Skin epidermis (tissue), 12 donors: ENCODE results near the gene CCBE1.
"Not testable (repeated sequence)": the region's sequence is repeated elsewhere in the genome, so short reads cannot be mapped to it uniquely, and the experiment has no call there.

Experiments
- H3K27ac ChIP-seq, 21 experiments: fragments of 200-600 bp; sonication (generic) in 11 of 21; one replicate each; pipeline ENCODE4 v1.5.0; 2020; ENCODE audit warnings: mild to moderate bottlenecking in 3 of 21, inconsistent platforms in 2 of 21, moderate library complexity in 2 of 21
- H3K4me3 ChIP-seq, 7 experiments: fragments of 200-600 bp; sonication (generic) in 2 of 7; one replicate each; pipeline ENCODE4 v1.5.0; 2020; ENCODE audit warnings: inconsistent platforms in 2 of 7, mild to moderate bottlenecking in 2 of 7, moderate library complexity in 1 of 7

Gene CCBE1

DNA sequence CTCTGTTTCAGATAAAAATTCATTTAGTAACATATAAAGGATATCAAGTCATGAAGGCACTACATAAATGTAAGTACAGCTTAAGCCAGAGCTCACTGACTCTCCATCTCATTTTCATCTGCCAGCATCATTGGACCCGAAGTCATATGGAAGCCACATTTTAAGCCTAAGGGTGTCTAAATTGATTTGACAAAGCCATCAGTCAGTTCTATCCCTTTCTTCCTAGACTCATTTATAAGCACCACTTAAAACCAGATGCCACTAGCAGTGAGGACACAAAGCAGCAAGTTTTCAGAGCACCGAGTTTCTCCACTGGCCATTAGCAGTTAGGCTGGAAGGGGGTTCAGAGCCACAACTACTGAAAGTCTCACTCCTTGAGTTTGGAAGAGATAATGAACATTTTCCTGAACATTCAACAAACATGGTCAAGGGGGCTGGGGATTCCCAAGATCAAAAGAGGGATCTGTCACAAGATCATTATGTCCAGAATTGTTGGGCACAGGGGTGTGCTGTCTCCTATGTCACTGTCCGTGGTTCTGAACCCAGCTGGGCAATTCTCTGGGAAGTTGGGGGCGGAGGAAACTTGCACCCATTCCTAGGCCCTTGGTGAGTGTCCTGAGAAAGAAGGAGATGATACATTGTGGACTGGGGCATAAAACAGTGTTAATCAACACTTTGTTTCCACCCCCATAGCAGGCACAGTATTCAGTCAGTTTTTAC, 179.6 kb downstream of the CCBE1 start:
- no peak overlapping the region for H3K27ac ChIP-seq

DNA sequence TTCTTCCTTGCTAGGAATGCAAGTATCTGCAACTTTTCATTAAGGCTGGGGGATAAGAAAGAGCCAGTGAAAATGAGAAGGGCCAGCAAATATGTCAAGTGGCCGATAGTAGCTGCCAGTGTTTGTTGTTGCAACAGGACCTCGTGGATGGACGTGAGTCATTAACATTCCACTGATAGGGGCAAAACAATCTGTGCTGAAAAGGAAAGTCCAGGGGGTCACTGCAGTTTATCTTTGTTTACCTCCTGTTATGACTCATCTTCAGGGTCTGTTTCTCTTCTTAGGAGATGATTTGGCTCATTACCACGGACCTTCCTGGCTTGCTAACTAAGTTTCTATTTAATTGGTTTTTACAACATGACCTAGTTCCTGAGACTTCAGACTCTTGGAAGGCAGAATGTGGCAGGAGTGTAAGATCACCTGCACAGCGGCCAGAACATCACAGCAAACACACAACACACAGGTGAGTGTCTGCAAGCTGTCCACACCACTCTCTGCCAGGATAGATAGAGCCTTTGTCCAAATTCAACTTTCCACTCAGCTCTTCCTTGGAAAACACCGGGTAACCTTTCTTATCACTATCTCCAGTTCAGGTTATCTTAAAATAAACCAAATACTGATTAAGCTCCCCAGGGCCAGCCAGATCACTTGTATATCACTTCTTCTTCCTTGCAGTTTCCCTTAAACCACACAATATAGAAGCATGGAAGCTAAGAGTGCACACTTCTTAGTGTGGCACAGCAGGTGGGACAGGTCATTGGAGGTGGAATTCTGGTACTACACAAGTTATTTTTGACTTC, 180.7 kb downstream of the CCBE1 start:
- H3K27ac ChIP-seq: no peak overlapping the region

More for the DNA sequence above, 179.6 kb downstream of the CCBE1 start:
- H3K4me3 ChIP-seq: no peak overlapping the region

DNA sequence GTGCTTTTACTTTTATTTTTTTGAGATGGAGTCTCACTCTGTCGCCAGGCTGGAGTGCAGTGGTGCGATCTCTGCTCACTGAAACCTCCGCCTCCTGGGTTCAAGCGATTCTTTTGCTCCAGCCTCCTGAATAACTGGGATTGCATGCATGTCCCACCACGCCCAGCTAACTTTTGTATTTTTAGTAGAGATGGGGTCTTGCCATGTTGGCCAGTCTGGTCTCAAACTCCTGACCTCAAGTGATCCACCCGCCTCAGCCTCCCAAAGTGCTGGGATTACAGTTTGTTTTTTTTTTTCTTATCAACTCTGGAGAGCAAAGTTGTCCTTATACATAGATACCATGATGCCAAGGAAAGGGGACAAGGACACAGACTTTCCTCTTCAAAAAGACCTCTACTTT, 181.3 kb downstream of the CCBE1 start:
- H3K4me3 ChIP-seq, H3K27ac ChIP-seq: not testable (repeated sequence)

More for the DNA sequence above, 180.7 kb downstream of the CCBE1 start:
- no peak overlapping the region for H3K4me3 ChIP-seq

DNA sequence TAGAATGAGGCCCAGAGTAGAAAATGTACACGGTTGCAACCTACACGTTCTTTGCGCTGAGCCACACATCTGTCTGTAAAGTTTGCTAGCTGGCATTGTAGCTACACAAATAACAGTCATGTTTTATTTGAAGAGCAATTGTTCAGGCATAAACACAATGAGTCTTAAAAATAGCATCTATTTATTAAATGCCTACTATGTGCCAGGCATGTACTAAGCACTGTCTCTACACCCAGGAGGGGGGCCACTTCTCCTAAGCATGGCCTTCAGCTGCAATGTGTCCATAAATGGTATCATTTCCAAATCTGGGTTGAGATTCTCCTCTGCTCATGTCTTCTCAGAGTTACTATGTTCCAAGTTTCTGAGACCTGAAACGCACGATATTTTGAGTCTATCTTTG, 182.1 kb downstream of the CCBE1 start:
- Histone ChIP-seq H3K4me3 (no peak overlapping the region), H3K27ac (no peak overlapping the region)

DNA sequence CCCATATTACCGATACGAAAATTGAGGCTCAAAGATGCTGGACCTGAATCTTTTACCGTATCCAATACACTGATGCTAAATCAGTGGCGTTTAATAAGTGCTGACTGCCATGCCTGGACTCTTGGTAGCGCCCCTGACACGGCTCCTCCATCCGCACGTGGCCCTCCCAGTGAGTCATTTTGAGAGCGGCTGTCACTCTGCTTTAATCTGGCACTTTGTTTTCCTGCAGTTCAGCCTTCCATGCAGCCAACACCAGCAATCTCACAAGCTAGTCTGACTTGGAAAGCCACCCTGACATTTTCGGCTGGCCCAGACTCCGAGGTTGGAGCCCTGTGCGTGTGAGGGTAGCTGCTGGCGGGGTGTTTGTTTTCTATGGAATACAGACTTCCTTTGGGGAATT, 183.0 kb downstream of the CCBE1 start:
- no peak overlapping the region for H3K4me3 ChIP-seq
- no peak overlapping the region for H3K27ac ChIP-seq

DNA sequence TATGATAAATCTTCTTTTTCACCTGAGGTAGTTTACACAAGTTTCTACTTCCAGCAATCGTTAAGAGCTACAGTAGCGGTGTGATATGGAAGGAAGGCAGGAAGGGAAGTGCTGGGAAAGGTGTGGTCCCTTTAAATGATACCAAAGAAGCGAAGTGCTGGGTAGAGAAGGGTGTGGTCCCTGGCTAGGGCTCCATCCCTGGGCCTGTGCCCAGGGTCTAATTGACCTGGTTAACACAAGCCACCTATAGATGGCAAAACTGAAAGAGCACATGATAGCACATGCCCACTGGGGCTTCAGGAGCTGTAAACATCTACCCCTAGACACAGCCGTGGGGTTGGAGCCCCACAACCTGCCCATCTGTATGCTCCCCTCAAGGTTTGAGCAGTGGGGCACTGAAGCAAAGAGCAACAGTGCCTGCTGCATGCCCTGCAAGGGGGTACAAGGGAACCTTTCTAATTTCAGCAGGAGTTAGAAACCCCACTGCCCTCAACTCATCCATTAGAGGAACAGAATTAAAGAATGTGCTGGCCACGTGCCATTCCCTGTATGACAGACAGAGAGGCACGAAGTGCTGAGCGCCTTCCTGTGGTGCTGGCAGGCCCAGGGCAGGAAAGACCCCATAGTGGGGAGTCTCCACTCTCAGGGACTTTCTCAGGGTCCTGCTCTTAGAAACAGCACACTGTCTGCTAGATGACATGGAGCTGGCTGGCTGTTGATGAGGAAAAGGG, 185.0 kb downstream of the CCBE1 start:
- Histone ChIP-seq H3K27ac (peak overlapping the region in 1 of 21 experiments; percentile 31), H3K4me3 (no peak overlapping the region)

DNA sequence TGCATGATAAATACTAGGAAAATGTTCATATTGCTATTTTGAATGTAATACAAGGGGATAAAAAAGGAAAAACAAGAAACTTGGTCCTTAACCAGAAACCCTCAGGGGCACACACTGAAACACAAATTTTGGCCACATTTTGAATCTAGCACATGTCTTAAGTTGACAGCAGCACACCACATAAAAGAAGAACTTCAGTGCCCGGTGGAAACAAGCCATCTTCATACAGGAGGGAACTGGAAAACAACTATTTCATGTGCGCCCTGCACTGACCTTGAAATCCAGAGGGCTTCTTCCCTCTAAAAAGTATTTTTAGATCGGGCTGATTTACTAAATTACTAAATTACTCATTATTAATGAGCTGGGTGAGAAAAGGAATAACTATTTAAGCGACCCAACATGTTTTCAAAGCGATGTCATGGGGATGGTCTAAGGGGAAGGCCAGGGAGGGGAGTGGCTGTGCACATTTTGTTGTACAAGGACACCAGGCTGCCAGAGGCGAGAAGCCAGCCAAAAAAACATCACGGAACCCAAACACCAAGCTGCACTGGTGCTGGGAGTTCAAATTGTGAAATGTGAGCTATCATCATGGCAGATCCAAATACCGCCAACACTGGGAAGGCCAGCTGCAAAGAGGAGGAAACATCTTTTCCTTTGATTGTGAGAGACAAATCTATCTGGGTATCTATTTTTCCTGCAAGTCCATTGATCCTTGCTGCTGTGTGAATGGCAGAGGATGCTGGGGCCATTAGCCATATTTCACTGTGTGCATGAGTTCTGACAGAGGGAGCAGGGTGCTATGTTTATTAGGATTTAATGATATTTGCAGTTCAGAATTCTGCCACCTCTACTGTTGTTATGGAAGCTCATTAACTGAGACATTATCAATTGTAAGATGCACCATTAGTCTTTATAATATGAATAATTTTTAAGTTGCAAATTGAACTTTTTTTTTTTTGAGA, 187.5 kb downstream of the CCBE1 start:
- H3K4me3 ChIP-seq: no peak overlapping the region
- H3K27ac ChIP-seq: no peak overlapping the region

DNA sequence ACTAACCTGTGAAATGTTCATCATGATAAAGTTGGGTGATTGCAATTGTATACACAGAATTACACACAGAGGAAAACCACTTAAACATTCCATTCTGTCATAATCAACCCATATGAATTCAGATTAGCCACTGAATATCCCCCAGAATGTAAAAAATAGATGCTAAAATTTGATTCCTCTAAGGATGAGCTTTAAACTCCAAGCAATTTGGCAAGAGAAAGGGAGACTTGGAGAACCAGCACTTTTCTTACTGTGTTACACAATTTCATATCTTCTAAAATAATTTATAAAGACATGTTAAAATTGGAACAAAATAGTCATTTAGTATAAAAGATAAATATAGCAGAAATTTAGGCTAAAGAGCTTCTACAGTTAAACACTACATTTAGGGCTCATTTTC, 191.9 kb downstream of the CCBE1 start:
- Histone ChIP-seq H3K4me3 (no peak overlapping the region), H3K27ac (no peak overlapping the region)

DNA sequence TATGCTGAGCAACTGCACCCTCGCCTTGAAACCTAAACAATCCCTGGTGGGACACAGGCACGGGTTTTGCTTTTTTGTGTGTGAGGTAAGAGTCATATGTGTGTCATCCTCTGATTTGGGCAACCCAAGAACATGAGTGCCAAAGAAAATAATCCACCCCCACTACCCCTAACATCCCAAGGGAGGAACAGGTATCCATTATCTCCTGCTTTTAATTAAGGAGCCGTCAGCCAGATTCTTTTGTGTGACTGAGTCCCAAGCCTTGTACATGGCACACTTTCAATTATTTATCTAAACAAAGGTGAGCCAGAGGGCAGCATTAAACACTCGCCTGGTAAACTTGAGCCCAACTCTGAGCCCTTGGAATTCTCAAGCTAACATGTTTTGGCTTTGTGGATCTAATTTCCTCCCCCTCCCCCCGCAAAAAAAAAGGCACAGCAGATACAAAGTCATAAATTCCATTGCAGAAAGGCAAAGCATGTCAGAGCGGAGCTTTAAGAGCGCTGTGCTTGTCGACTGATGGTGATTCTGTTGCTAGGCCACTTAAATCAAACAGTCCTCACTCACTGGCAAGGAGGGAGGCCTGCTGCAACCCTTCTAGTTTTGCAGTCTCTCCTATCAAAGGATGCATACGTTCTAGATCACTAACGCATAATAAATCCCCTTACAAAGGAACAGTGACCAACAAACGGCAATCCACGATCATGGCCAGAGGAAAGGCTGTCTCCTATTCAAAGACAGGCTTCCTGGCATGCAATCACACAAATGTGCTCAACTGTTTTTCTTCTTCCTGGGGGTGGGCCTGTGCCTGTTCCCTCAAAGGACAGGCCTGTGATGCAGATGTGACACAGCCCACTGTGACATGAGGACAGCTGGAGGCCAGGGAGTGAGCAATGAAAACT, 194.7 kb downstream of the CCBE1 start:
- H3K27ac ChIP-seq: peak overlapping the region in 8 of 21 experiments; percentile 1 to 59 (median 24)
- H3K4me3 ChIP-seq: no peak overlapping the region

DNA sequence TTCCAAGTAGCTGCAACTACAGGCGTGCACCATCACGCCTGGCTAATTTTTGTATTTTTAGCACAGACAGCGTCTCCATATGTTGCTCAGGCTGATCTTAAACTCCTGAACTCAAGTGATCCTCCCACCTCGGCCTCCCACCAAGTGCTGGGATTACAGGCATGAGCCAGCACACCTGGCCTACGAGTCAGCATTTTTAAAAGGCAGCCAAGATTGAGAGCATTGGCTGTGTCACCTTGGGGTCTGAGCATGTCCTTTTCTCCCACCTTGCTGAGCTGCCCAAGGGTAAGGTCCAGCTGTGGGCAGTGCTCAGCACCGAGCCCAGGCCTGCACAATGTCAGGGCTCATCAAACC, 195.3 kb downstream of the CCBE1 start:
- H3K4me3 ChIP-seq: no peak overlapping the region
- H3K27ac ChIP-seq: peak overlapping the region in 7 of 21 experiments; percentile 1 to 59 (median 16)

DNA sequence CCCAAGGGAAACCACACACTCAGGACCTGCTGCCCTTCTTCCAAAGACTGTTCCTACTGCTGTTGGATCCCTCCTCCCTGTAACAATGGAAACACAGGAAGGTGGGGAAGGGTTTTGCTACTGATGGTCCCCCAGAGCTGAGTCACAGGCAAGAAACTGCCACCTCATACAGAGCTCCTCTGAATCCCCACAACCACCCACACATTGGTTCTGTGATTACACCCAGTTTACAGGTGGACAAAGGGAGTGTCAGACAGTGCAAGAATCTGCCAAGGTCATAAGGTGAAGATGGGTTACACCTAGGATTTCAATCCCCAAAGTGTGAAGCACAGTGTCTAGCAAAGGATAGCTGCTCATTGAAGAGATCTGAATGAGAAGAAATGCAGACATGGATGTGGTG, 196.5 kb downstream of the CCBE1 start:
- no peak overlapping the region for H3K27ac ChIP-seq
- H3K4me3 ChIP-seq: no peak overlapping the region

DNA sequence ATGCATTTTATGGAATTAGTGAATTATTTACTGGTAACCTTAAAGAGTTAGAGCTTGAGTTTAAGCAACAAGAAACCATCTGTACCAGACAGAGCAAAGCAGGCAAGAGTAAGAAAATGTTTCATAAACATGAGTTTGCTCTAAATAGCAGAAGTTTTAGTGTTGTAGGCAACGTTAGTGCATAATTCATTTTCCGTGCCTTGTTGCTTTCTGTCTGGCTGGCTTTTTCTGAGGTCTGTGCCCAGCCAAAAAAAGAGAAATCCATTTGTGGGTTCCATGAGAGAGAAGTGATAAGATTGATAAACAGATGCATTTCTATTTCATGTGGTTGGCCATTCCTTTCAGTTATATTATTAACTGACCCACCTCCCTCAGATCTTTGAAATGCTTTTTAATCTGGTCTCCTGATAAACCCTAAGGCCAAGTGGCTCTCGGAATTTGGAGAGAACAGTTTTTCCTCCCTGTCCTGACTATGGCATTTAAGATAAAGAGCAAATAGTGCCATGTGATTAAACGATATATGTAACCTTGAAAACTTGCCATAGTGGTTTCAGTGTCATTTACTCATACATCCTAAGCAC, 198.6 kb downstream of the CCBE1 start:
- Histone ChIP-seq H3K27ac (no peak overlapping the region), H3K4me3 (no peak overlapping the region)

DNA sequence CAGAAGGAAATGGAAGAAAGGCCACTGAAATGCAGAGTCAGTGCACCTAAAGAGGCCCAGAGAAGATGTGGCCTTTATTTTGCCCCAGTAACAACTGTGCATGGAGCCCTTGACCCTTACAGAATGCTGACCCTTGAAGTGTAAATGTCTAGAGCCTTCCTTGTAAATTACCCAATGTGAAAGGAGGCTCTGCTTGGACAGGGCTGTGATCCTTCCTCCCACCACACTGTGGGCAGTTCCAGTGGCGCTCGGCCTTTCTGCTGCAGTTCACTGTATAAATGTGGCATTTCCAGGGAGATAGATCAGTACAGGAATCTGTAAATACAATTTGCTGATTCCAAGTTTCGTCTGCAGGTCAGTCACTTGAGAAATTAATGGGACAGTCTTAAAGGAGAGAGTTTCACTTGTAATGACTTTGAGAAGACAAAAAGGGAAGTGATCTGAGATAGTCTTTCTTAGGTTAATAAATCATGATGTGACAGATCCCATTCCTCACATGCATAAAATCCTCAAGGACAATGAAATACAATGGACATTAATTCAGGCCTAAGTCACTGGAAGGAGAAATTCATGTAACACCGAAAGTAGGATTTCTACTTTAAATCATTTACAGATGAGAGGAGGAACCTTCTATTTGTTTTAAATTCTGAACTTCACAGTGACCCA, 204.3 kb downstream of the CCBE1 start:
- no peak overlapping the region for H3K27ac ChIP-seq

DNA sequence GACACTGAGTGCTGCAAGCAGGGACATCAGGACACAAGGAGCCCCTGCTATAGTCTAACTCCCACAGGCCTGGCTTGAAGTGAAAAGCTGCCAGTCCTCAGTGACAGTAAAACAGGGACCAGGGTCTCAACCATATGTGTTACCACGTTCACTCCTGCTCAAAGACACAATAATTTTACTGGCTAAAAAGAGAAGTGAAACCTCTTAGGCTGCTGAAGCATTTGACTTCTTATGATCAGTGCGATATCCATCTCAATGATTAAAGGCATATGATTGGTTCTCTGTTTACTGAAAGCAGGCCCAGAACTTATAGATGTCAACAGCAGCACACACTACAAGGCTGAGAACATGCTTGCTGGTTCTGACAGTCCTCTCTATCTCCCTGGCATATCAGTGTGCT, 208.3 kb downstream of the CCBE1 start:
- Histone ChIP-seq H3K4me3 (no peak overlapping the region), H3K27ac (no peak overlapping the region)

More for the DNA sequence above, 204.3 kb downstream of the CCBE1 start:
- H3K4me3 ChIP-seq: no peak overlapping the region

DNA sequence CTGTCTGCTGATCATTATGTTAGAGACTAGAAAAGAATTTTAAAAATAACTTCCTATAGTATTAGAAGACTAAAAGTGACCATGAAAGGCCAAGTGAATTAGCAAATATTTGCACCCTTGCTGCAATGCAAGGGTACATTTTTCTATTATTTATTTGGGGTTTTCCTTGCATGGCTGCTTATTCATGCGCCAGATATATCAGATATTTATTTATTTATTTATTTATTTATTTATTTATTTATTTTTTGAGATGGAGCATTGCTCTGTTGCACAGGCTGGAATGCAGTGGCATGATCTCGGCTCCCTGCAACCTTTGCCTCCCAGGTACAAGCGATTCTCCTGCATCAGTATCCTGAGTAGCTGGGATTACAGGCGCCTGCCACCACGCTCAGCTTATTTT, 211.8 kb downstream of the CCBE1 start:
- H3K27ac ChIP-seq: no peak overlapping the region
- no peak overlapping the region for H3K4me3 ChIP-seq

DNA sequence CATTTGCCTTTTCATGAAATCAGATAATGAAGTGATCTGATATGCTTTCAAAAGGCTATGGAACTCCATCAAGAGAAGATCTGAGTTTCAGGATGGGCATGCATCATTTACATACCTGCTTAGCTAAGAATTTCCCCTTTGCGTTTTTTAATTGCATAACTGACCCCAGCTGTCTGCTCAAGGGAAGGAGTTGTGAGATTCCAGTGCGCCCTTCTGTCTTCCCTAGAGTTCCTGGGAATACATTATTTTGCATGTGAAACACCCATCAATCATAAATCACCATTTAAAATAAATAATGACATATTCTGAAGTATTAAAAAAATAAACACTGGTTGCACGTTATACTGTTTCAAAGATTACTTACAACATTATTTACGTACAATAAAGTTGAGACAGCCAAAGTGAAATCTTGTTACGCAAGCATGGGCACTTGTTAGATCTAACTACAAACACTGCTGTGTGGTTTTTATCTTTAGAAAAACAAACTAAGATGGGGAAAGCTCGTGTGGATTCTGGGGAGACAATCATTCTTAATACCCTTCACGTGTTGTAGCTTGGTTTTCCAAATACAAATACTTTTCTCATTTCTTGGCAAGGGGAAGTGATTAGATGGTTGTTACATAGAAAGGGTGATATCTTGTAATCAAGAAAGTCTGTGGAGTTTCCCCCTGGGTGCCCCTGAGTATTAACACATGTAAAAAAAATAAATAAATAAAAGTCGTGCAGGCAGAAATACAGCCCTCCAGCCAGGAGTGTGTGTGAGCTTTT, 212.5 kb downstream of the CCBE1 start:
- no peak overlapping the region for H3K27ac ChIP-seq
- H3K4me3 ChIP-seq: no peak overlapping the region

DNA sequence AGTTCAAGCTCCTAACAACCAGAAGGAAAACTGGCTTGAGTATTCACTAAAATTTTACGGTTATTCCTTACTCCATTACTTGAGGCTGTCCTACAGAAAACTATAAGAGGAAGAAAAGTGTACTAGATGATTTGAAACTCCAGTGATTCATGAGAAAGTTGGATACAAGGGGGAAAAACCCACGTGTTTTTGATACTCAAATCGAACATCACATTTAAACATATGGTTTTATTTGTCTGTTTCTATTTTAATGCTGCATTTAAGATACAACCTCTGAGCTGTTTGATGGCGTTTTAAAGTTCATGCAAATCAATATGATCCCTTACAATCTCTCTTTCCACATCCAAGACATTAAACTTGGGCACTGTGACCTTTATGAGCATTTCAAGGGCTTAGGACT, 213.1 kb downstream of the CCBE1 start:
- Histone ChIP-seq H3K27ac (no peak overlapping the region), H3K4me3 (no peak overlapping the region)
